HG02870 (cell line): ENCODE measurements around the gene MICAL3.

Source experiments
- ATAC-seq: cut with Tn5 transposase; IDR thresholded peaks from one replicate; pipeline ENCODE4 v1.9.1; 2021; ENCODE audit warnings: mild to moderate bottlenecking, moderate library complexity; ENCODE audit not compliant: unreplicated experiment

Gene MICAL3

DNA sequence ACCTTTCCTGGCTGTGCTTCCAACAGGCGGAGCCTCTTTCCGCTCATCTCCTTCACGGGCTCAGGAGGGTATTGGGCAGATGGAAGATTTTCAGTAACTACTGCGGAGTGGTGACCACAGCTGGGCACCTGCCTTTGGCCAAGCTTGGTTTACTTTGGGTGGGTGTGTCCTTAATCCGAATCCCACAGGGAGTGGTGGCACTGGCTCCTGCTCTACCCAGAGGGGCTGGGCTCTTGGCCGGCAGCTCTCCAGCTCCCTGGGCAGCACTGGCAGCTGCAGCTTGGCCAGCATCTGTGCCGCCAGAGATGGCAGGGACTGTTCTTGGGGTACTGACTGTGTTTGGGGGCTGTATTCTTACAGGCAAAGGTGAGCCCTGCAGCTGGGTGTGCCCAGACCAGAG, 279.9 kb downstream of the MICAL3 start:
- ATAC-seq: no peak

DNA sequence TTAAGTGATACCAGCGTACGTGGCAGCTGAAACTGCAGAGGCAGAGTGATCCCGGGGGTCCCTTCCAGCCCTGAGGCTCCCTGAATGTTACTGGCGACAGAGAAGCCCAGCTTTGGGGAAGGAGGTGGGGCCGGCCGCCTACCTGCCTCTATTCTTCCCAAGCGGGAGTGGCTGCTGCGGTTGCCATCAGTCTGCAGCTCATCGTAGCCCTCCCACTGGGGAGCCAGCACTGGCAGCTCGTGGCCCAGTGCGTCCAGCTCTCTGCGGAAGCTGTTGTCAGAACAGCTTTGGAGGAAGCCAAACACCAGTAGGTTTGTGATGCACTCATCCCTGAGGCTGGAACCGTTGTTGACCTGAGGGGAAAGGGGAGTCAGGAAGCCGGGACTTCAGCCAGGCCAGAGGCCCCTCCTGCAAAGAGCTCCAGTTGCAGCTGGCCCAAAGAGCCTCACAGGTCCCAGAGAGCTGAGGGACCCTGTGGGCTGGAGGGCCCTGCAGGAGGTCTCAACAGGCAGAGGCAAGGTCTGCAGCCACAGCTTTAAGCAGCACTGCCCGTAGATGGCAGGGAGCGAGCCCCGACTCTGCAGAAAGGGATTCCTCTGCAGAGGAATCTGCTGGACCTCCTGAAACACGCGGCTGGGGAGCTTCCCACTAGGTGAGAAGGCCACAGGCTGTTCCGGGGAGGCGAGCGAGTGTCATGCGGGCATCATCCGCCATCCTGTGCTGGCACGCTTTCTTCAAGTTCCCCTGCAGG, 280.5 kb downstream of the MICAL3 start:
- ATAC-seq: no peak

DNA sequence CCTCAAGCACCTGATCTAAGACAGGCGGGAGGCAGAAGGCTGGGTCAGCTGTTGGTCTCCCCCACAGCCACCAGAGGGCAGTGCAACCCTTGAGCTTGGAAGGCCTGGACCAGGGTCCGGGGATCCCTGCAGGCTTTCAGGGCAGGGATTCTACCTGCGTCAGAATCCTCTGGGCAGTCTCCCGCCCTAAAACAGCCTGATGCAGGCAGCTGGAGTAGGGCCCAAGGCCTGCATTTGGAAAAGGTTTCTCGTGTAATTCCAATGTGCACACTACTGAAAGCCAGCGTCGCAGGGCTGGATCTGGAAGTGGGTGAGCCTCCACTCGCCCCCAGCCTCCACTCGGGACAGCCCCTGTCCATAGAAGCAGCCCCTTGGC, 281.8 kb downstream of the MICAL3 start:
- ATAC-seq: no peak

DNA sequence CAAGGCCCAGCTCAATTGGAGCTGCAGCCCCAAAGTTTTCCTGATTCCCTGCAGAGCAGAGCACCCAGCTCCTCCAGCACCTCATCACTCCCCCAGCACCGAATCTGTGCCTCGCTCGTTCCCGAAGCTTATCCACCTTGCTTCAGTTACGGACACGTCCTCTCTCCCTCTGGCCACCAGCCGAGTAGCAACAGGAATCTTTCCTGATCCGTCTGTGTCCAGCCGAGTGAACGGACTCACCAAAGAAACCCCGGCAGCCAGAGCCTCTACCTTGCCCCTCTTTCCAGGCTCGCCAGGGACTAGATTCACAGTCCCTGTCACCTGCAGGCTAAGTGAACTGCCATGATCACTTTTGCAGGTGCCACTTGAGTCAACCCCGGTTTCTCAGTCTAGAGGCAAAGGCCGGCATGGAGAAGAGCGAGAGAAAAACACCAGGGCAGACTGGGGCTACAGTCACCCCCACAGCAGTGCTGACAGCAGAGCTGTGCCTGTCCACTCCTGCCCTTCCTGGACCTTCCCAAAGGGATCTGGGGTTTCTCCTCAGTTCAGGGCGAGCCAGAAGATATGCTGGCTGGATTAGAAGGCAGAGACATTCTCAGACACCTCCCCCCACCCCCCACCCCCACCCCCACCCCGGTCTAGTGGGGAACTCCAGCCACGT, 282.4 kb downstream of the MICAL3 start:
- no peak for ATAC-seq

DNA sequence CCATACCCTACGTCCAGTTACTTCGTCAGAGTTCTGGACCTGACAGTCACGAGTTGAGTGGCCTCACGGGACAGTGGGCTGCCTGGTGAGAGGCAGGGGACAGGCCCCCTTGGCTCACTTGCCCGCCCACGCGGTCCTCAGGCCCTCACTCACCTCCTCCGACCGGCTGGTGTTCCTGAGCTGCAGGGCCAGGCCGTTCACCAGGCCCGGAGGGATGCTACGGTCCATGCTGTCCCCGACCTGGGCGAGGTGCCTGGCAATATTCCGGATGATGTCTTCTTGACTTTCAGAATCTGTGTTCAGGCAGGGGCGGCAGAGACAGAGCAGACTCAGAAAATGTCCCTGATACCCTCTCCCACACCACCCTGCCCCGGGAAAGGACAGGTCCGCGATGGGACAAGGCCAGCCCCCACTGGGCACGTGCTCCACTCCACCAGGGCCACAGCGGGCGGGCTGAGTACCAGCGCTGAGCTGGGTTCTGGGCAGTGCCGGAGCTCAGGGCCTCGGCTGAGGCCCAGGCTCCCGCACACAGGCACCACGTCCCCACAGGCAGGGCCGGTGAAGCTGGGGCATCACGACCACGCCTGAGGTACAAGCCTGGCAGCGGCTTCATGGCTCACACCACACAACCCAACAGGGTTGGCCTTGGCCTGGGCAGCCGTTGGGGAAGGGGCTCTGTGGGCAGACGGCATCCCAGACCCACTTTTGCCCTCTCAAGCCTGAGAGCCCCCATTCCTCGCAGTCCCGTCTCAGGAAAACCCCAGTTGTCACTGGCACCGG, 285.0 kb downstream of the MICAL3 start:
- no peak for ATAC-seq

DNA sequence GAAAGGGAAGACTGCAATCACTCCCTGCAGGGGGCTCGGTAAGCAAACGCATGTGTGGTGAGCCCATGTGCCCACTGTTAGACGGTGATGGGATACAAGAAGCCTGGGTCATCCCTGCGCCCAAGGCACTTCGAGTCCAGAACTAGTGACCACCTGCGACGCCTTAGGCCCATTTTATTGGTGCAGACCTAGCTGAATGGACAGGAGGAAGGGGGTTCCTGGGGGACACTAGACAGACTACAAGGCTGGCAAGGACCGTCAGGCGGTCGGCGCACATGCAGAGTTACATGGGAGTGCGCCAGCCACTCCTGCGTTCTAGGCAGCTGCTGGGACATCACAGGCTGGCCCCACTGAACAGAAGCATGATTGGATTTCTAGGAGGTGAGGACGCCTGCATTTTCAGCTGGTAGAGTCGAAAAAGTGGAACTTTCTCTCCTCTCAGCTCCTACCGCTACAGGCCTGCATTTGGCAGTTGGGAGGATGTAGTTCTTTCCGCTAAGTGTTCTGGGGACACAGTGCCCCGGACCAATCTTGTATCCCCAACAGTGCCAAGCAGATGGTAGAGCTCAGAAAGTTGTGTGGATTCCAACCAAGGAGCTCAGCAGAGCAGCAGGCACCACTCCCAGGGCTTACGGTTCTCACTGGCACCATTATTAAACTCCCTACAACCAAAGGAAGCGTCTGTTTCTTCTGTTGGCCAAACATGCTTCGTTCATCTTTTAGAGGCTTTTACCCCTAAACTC, 285.8 kb downstream of the MICAL3 start:
- ATAC-seq: no peak
